NCI-H146 (cell line): ENCODE measurements around the gene HPCAL1.

Source experiments
- DNase-seq: peaks from one replicate; lab custom pipeline; 2025; lab: John Stamatoyannopoulos, UW

HPCAL1 gene

GRCh38 chr2:10370895-10371294 lies 68.2 kb downstream of the HPCAL1 start:
- DNase-seq = no peak

- DNase-seq = no peak
Observed at GRCh38 chr2:10371441-10372196, 68.9 kb downstream of the HPCAL1 start.

DNA sequence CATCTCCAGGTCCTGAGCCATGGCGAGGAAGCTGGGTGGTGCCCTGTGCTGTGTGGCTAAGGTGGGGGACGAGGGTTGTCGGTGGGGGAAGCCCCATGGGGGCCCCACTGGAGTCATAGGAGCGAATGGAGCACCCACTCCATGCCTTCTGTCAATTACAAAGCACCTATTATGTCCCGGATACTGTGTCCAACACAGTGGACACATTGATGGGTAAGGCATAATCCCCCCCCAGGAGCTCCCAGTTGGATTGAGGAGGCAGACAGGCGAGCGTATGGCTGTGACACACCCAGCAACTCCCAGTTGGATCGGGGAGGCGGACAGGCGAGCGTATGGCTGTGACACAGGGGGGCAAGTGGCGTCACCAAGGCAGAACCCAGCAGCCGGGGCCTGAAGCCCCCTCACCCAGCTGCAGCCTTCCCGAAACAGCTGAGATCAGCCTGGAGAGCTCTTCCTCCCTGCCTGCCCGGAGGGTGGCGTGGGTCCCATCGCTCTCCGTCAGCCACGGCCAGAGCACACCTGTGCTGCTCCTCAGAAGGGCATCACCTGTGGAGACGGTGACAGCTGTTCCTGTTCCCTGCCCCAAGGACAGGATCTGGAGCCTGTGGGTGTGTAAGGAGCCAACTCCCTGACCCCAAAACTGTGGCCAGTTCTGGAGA lies 69.6 kb downstream of the HPCAL1 start:
- peak; percentile 12 for DNase-seq

- DNase-seq = no peak
Observed at GRCh38 chr2:10372862-10373240, 70.1 kb downstream of the HPCAL1 start.

DNA sequence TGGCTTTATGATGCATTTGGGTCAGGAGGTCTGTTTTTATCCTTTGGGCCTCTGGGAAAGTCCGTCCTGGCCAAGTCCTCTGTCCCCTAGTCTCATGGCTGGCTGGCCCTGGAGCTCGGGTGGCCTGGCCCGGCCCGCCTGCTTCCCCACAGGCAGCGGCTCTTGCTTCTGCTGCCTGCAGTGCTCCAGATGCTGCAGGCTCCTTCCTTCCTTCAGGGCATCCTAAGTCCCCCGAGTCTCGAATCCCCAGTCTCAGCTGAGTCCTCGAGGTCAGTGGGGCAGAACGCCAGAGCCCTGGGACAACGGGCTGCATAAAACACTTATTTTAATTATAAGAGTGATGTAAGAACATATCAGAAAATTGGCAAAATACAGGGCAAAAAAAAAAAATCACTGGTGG lies 71.2 kb downstream of the HPCAL1 start:
- DNase-seq = no peak

DNA sequence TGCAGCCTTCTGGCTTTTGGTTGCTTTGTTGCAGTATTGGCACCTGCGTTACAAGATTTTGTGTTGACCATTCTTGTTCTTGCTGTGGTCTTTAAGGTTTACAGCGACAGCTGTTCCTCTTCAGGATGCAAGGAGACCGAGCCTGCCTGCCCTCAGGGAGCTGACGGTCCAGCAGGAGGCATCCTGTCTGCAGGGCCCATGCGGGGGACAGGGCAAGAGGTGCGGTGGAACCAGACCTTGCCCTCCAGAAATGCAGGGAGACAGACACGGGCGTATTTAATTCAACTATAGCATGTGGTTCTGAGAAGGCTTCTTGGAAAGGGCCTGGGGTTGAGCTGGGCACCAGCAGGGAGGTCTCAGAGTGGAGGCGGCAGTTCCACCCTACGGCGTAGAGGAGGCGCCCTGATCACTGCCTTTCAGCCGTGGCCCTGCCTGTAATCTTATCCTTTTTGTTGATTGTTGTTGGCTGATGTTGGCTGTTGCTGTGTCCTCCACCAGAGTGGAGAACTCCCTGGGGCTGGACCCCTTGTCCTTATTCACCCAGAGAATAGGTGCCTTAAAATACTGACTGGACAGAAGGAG lies 71.7 kb downstream of the HPCAL1 start:
- DNase-seq = no peak

- peak; percentile 94 for DNase-seq
Observed at GRCh38 chr2:10375570-10376281, 73.0 kb downstream of the HPCAL1 start.

DNA sequence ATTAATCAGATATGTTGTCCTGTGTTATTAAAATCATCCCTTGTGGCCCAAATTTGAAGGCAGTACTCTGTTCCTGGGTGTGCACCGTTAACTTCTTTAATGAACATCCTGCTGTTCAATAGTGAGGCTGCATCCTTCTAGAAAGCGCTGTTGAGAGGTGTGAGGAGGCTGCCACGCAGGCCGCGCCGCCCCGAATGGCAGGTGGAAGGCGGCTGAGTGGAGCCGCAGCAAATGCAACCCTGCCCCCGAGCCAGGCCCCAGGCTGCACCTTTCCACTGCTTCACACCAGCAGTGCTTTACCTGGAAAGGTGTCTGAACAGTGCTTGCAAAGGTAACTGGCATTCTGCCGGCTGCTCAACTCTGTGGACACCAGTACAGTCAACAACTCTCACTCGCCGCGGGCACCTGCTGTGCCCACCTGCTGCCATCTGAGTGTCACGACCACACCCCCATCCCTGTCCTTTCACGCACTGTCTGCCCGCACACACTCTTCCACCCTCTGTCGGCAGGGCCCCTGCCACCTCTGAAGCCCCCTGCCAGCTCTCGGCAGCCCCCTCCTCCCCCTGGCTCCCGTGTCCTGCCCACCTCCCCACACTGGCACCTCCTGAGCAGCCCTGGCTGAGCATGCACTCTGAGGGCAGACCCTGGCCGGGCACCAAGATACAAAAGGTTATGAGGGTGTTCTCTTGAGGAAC lies 74.5 kb downstream of the HPCAL1 start:
- peak; percentile 20 for DNase-seq

GRCh38 chr2:10377747-10378085 lies 75.0 kb downstream of the HPCAL1 start:
- no peak for DNase-seq

DNA sequence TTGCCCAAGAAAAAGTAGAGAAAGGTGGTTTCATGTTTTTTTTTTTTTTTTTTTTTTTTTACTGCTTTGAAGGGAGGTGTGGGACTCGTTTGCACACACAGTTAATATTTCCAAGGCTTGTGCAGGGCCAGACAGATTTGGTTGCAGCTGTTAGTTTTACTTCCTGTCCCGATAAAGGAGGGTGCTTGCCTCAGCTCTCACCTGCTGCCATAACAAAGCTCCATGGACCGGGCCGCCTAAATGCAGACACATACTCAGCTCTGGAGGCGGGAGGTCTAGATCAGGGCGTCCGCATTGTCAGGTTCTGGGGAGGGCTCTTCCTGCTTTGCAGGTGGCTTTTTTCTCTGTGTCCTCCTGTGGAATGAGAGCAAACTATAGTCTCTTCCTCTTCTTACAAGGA lies 75.5 kb downstream of the HPCAL1 start:
- peak; percentile 43 for DNase-seq

DNA sequence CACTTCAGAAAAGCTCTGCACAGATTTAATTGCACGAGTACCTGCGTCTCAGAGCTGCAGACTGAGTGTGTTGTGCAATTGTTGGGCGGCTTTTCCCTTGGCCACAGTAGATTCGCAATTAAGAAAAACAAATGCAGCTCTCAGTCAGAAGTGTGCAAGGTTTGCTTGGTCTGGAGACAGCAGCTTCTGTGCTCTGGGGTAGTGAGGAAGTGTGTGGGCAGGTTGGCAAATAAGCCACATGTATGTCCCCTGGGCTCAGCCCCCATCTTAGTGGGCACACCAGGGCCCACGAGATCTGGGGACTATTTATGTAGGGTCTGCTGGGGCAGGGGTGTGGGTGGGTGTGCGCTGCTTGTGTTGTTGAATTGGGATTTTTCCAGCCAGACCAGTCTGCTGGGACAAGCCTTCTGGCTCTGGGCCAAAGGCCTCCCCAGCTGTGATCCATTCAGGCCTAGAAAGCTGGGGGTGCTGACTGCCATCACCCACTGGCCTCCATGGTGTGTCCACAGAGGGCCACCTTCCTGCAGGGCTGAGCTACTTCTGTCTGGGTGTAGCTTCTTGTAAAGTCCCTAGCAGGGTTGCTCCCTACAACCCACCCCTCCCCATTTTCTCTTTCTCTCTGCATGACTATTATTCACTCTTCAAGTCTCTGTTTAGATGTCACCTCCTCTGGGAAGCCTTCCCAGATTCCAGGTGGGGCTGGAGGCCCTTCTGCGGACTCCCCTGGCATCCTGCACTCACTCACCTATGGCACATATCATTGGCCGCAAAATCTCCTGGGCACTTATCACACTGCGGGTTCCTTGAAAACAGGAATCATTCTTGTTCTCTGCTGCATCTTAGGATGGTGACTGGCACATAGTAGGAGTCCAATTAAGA lies 77.6 kb downstream of the HPCAL1 start:
- no peak for DNase-seq

GRCh38 chr2:10381997-10382353 lies 79.3 kb downstream of the HPCAL1 start:
- DNase-seq = no peak

- no peak for DNase-seq
Observed at GRCh38 chr2:10382354-10383061, 79.8 kb downstream of the HPCAL1 start.

GRCh38 chr2:10383960-10384734 lies 81.4 kb downstream of the HPCAL1 start:
- no peak for DNase-seq

- DNase-seq = no peak
Observed at GRCh38 chr2:10385501-10385900, 82.8 kb downstream of the HPCAL1 start.

- no peak for DNase-seq
Observed at GRCh38 chr2:10385933-10386773, 83.4 kb downstream of the HPCAL1 start.

- no peak for DNase-seq
Observed at GRCh38 chr2:10387033-10387432, 84.3 kb downstream of the HPCAL1 start.

GRCh38 chr2:10388954-10389560 lies 86.4 kb downstream of the HPCAL1 start:
- DNase-seq = no peak

DNA sequence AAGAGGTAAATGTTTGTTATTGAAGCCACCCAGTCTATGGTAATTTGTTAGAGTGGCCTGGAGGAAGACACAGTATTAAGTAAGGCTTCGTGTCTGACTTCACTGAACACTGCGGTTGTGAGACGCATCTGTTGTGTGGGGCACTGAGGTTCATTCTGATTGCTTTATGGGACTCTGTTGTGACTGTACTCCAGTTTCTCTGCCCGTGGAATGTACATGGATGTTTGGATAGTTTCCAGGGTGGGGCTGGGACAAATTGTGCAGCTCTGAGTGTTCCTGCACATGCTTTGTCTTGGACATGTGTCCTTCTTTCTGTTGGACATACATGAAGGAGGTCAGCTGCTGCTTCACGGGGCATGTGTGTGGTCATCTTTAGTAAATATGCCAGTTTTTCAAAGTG lies 86.9 kb downstream of the HPCAL1 start:
- no peak for DNase-seq
